Panc1 (cell line): ENCODE measurements around the gene B3GALT5. TPM values are rescaled to one million over a fixed set of nuclear protein-coding genes. Genes with fewer than 3 reads are reported as not detected.

ENCODE experiments used
- ATAC-seq: fragments of 200-7000 bp; cut with Tn5 transposase; 2 replicates; pipeline ENCODE4 v1.9.1; 2020; ENCODE audit warnings: mild to moderate bottlenecking, moderate library complexity
- BruUV-seq: library from RNA; stranded (reverse); fragments of 400-500 nt; replicated peaks from 2 replicates; lab custom pipeline; 2021; lab: Mats Ljungman, UMichigan
- CTCF ChIA-PET: fragments of 300-600 bp; sonication (Branson Sonifier 250); formaldehyde crosslinking; loops from one replicate; lab custom pipeline; 2022; ENCODE audit warnings: antibody characterized with exemption; lab: Charles Lee
- POLR2A ChIA-PET: fragments of 300-600 bp; sonication (Branson Sonifier 250); formaldehyde crosslinking; loops from one replicate; lab custom pipeline; 2022; ENCODE audit warnings: antibody characterized with exemption; lab: Charles Lee
- DNase-seq: peaks from one replicate; pipeline ENCODE4 v3.0.0-alpha.2; 2010; ENCODE audit warnings: low read depth, low spot score
- H3K27ac ChIP-seq: 2 replicates; pipeline ENCODE4 v1.5.1; 2011; ENCODE audit warnings: mild to moderate bottlenecking, low read length, inconsistent platforms
- H3K27me3 ChIP-seq: fragments of 200-500 bp; sonication (Bioruptor generic); 2 replicates; pipeline ENCODE4 v1.6.0; 2014; ENCODE audit warnings: low read length, inconsistent platforms; ENCODE audit not compliant: control insufficient read depth, insufficient read depth
- H3K36me3 ChIP-seq: fragments of 200-500 bp; sonication (Bioruptor generic); 2 replicates; pipeline ENCODE4 v1.5.1; 2014; ENCODE audit warnings: inconsistent platforms, mild to moderate bottlenecking, low read length, moderate library complexity; ENCODE audit not compliant: control insufficient read depth, insufficient read depth
- H3K4me1 ChIP-seq: 2 replicates; pipeline ENCODE4 v1.5.1; 2011; ENCODE audit warnings: inconsistent platforms, mild to moderate bottlenecking, low read length, moderate library complexity; ENCODE audit not compliant: control insufficient read depth, insufficient read depth
- H3K4me3 ChIP-seq, 2 experiments: 2 replicates each; pipeline ENCODE4 v1.5.1; 2011 to 2012; ENCODE audit warnings: low read depth in 2 of 2, low read length in 2 of 2, mild to moderate bottlenecking in 2 of 2, inconsistent platforms in 1 of 2, moderate library complexity in 1 of 2
- H3K9me3 ChIP-seq: fragments of 200-500 bp; sonication (Bioruptor generic); 2 replicates; pipeline ENCODE4 v1.5.1; 2014; ENCODE audit warnings: low read depth, mild to moderate bottlenecking, inconsistent platforms, low read length, moderate library complexity; ENCODE audit not compliant: control insufficient read depth, insufficient read depth
- CTCF ChIP-seq: fragments of 450-650 bp; IDR thresholded peaks from 2 replicates; pipeline ENCODE4 v1.5.1; 2017; ENCODE audit warnings: mild to moderate bottlenecking
- POLR2AphosphoS5 ChIP-seq: IDR thresholded peaks from 2 replicates; pipeline ENCODE4 v1.6.1; 2012; ENCODE audit warnings: mild to moderate bottlenecking, low read depth, low read length, moderate library complexity
- REST ChIP-seq, 2 experiments: IDR thresholded peaks; 2 replicates each; pipeline ENCODE4 v1.6.1; 2011 to 2012; ENCODE audit warnings: low read depth in 2 of 2, control low read depth in 1 of 2, low read length in 1 of 2, mild to moderate bottlenecking in 1 of 2, moderate library complexity in 1 of 2; ENCODE audit not compliant: insufficient read depth in 1 of 2
- SIN3A ChIP-seq: IDR thresholded peaks from 2 replicates; pipeline ENCODE4 v1.6.1; 2012; ENCODE audit warnings: low read depth, mild to moderate bottlenecking, low read length, moderate library complexity, borderline replicate concordance; ENCODE audit not compliant: insufficient read depth
- TCF7L2 ChIP-seq: IDR thresholded peaks from 2 replicates; pipeline ENCODE4 v1.6.1; 2011; ENCODE audit warnings: mild to moderate bottlenecking, low read depth, low read length, inconsistent platforms
- in situ Hi-C: cut with HindIII; loops from 2 replicates; pipeline ENCODE4 v1.10.0; 2016; ENCODE audit warnings: low sequenced_read_pairs, low pct_unique_long_range_greater_than_20kb
- intact Hi-C: fragments of 100-400 bp; cut with micrococcal nuclease; formaldehyde crosslinking; loops from one replicate; pipeline ENCODE4 v1.10.0; 2022; ENCODE audit not compliant: unreplicated experiment
- total RNA-seq: library from RNA; stranded (reverse); gene quantifications from one replicate; pipeline ENCODE4 v1.2.1, GENCODE V29; 2021; ENCODE audit not compliant: unreplicated experiment

B3GALT5 gene
- total RNA-seq, 1 experiment from 2014 or later, result 0.10 TPM

GRCh38 chr21:39633770-39634181 lies 21.0 kb downstream of the B3GALT5 start:
- CTCF ChIA-PET, result no interaction called here
- Histone ChIP-seq H3K27me3 (no peaks in the 10 kb centered on the region), H3K9me3 (no peaks in the 10 kb centered on the region), H3K27ac (no peak overlapping the region), H3K4me1 (no peaks in the 10 kb centered on the region), H3K36me3 (no peaks in the 10 kb centered on the region), H3K4me3 (no peak overlapping the region)
- intact Hi-C loops (no loop called here), in situ Hi-C loops (no loop called here)
- ATAC-seq, result peak; percentile 66; the same call in 1 of the 2 replicates
- no peak for DNase-seq
- TF ChIP-seq REST (IDR thresholded peaks at IDR 0.05; ENCODE audit: insufficient read depth in 1 of 2, low read depth in 2 of 2, low read length in 1 of 2), result no peak
- no peak for TF ChIP-seq POLR2AphosphoS5
- no peak for TF ChIP-seq CTCF
- TF ChIP-seq TCF7L2, result no peak
- no peak for TF ChIP-seq SIN3A
- POLR2A ChIA-PET, result no interaction called here
- no TSS peak for BruUV-seq

- DNase-seq (no peak), ATAC-seq (no peak)
- Histone ChIP-seq H3K4me1 (no peaks in the 10 kb centered on the region), H3K36me3 (no peaks in the 10 kb centered on the region), H3K27me3 (no peaks in the 10 kb centered on the region), H3K4me3 (no peak overlapping the region), H3K9me3 (no peaks in the 10 kb centered on the region), H3K27ac (no peak overlapping the region)
- in situ Hi-C loops, result no loop called here
- BruUV-seq, result no TSS peak
- no peak for TF ChIP-seq CTCF
- TF ChIP-seq SIN3A, result no peak
- TF ChIP-seq REST (IDR thresholded peaks at IDR 0.05; ENCODE audit: insufficient read depth in 1 of 2, low read depth in 2 of 2, low read length in 1 of 2), result no peak
- intact Hi-C loops, result no loop called here
- POLR2A ChIA-PET, result no interaction called here
- CTCF ChIA-PET, result no interaction called here
Measured at GRCh38 chr21:39634507-39634906, 21.8 kb downstream of the B3GALT5 start.
